GM21390 (cell line): ENCODE measurements around the gene MRM2.

Experiments used
- ATAC-seq: cut with Tn5 transposase; IDR thresholded peaks from one replicate; pipeline ENCODE4 v1.9.1; 2021; ENCODE audit not compliant: unreplicated experiment

MRM2 gene

DNA sequence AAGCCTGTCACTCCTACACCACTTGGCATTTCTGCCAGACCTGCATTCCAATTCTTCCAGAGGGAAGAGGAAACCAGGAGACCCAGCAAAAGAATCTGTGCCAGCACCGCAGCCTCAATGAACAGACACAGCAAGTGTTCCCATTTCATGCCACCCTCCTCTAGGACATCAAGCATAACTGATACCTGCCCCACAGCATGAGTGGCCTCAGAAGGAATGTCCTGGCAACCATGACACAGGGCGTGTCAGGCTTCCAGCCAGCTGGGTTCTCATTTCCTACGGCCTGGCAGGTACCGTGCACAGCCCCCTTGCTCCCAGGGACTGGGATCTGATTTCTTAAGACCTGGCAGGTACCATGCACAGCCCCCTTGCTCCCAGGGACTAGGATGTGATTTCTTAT is 17.1 kb downstream of the MRM2 start:
- no peak for ATAC-seq

DNA sequence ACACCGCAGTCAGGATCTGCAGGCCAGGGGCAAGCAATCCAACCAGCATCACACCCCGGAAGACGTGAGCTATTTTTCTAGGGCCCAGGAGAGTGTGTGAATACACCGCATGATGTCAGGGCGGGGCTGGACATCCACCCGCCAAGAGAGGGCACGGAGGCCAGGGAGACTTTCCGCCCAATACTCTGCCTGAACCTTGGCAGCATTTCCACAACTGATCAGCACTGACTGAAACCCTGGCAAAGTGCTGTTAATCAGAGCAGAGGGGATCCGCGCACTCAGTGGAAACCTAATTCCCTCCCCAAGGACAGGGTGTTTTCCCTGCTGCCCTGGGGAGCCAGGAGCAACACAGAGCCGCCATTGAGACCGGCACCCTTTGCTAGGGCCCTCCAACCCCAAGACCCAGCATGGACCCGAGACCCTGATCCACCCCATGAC is 17.5 kb downstream of the MRM2 start:
- ATAC-seq: no peak

DNA sequence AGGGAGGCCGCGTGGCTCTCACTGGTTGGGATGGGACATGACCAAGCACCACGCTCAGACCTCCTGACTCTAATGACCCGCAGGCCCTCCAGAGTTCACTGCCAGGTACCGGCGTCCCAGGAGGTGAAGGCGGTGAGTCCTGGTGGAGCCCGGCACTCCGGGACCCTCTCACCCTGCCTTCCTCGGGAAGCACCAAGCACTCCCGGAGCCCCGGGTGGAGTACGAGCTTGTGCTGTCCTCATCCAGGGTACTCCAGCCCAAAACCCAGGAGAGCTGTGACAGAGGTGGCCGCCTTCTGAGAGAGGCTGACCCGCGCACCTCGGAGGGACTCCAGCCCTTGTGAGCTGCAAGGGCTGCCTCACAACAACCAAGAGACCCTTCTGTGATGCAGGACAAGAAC is 18.7 kb downstream of the MRM2 start:
- ATAC-seq: no peak

DNA sequence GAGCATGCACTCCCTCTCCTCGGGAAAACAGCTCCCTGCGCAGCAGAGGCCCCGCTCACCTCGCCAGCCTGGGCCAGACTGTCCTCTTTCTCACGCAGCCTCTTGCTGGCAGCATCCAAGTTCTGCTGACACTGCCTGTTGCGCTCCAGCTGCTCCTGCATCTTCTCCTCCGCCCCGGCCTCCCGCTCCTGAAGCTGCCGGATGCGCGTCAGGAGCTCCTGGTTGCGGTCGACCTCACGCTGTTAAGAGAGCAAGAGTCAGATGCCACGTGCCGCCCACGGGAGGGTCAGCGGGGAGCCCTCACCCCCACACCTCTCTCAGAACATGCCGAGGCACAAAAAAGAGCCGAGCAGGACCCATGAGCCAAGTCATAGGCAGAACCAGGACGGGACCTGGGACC is 19.5 kb downstream of the MRM2 start:
- no peak for ATAC-seq

DNA sequence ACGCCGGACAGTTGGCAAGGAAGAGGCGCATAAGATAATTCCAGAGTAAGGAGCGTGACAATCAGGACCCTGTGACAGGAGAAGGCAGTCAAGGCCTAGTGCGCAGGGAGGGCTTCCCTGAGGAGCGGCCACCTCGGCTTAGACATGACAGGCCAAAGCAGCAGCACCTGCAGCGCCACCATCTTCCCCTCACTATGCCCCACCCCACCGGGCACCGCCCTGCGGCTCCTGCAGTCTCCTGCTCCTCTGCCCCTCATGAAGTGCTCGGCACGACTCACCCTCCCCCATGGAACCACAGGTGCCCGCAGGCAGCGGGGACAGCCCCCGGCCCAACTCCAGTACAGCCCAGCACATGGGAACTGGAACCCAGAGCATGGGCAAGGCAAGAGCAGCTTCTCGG is 21.1 kb downstream of the MRM2 start:
- no peak for ATAC-seq

DNA sequence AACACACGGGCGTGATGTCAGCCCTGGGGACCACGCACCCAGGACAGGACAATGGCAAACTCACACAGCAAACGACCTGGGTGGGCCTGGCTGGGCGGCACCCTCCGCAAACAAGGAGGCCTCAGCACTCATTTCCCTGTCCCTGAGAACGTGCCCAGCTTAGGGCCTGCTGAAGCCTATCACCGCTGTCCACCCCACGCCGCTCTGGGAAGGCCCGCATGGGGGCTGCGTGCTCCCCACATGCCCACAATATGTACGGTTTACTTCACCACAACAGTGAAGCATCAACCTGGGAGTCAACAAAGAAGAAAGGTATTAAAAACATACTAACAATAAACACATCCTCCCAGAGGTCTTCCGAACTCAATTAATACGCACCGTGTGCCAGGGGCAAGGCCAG is 21.5 kb downstream of the MRM2 start:
- ATAC-seq: no peak

DNA sequence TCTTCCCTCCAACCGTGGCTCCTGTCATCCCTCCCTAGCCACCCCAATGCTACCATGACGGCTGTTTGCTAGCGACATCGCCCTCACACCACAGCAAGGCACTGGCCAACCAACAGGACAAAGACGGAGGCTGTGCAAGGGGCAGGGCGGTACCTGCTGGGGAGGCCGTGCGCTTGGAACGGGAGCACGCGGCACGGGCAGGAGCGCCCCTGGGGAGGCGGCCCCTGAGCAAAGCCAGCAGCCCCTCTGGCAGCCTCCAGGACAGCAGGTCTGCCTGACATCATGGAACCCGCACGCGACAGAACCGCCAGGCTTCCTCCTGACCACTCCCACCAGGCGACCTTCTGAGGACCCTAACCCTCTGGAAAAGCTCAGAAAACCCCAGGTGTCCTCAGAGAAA is 22.0 kb downstream of the MRM2 start:
- ATAC-seq: no peak

DNA sequence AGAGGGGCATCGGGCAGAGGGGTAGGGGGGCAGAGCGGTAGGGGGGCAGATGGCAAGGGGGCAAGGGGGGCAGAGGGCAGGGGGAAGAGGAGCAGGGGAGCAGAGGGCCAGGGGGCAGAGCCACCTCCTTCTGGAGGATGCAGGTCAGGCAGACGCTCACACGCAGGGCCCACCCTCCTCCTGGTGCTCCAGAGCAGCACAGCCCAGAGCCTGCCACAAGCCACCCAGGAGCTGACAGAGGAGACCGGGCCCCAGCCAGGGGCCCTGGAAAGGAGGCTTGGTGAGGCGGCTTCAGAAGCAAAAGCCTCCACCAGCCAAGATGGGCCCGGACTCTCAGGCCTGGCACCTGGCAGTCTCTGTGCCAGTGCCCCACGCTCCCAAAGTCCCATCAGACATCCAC is 22.4 kb downstream of the MRM2 start:
- ATAC-seq: no peak

DNA sequence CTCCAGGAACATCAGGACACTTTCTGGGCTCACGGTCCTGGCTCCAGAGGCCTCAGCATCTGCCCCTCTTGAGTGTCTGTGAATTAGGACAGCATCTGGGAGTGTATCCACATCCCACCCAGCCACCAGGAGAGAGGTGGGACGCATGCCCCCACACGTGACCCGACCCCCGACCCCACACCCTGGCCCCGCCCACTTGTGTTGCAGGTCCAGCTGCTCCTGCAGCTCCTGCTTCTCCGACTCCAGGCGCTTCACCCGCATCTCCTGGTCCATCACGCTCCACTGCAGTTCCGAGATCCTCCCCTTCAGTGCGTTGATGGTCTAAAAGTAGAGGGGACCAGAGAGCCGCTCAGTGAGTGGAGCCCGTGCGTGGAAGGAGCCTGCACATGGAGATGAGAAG is 22.9 kb downstream of the MRM2 start:
- ATAC-seq: no peak

DNA sequence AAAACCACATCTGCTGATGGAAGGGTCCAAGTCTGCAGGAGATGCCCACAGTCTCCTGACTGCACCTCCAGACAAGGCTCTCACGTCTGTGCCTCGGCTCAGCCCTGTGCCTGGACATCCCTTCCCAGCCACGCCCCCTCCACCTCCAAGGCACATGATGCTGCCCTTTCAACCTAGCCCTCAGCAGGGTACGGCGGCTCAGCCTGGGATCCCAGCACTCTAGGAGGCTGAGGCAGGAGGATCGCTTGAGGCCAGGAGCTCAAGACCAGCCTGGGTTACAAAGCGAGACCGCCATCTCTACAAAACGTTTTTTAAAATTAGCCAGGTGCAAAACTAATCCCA is 23.6 kb downstream of the MRM2 start:
- ATAC-seq: no peak

DNA sequence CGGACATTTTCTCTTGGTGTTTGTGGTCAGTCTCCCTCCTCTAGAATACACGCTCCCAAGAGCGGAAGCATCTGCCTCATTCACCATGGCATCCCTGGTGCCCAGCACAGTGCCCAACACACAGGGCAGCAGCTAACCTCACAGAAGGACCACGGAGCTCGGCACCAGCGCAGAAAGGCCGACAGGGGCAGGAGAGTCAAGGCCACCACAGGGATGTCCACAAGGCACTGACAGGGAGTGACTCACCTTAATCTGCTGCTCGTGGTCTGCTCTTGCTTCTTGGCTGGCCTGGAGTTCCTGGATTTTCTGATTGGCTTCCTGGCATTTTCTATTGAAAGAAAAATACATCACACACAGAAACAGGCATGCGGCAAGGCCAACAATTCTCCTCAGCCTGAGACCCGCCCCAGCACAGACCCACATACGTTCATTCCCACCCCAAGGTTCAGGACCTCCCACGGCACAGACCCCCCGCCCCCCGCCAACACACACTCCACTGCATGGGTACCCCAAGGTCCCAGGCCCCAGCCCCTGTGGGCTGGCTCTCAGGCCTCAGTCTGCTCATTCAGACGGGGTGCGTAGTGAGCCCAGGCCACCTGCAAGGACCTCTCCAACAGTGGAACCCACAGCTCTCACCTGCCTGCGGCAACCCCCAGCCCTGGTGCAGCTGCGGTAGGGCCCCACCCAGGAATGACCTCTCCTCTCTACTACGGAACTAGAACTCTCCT is 24.1 kb downstream of the MRM2 start:
- ATAC-seq: no peak

DNA sequence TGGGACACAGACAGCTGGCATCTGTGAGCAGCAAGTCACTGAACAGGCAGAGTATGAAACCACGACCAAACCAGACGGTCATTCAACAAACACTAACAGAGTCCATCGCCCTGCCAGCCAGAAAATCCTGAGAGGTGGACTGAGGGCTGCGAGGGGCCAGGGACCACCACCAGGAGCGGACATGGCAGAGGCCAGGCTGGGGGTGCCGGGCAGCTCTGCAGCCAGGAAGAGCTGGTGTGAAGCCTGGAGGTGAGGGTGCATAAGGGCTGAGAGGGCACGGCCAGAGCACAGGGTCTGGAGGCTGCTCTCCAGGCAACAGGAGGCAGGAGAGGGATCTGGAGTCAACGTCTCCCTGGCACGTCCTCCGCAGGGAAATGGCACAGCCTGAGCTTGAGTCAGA is 24.8 kb downstream of the MRM2 start:
- ATAC-seq: no peak

DNA sequence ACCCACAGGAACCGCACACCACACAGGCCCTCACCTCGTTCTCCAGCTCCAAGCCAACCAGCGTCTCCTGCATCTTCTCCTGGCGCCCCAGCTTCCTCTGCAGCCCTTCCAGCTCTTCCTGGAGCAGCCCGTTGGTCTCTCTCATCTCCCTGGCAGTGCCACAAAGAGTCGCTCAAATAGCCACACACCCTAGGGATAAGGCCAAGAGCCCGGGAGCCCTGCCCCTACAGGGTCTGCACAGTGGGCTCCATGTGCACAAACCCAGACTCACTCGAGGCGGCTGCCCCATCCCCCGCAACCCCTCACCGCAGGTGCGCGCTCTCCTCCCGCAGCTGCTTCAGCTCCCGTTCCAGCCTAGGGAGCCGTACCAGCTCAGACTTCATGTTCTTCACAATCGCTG is 26.2 kb downstream of the MRM2 start:
- ATAC-seq: no peak

DNA sequence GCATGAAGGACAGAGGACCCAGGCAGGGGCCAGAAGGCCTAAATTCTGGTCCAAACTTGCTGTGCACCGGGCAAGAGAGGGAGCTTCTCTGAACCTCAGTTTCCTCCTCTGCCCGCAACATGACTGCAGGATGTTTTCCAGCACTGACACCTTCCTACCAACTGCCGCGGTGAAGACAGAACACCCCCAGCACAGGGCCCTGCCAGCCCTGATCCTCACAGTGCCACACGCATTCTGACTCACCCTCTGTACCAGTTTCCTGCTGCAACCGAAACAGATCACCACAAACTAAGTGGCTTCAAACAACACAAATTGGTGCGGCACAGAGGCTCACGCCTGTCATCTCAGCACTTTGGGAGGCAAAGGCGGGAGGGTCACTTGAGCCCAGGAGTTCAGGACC is 27.4 kb downstream of the MRM2 start:
- ATAC-seq: no peak

DNA sequence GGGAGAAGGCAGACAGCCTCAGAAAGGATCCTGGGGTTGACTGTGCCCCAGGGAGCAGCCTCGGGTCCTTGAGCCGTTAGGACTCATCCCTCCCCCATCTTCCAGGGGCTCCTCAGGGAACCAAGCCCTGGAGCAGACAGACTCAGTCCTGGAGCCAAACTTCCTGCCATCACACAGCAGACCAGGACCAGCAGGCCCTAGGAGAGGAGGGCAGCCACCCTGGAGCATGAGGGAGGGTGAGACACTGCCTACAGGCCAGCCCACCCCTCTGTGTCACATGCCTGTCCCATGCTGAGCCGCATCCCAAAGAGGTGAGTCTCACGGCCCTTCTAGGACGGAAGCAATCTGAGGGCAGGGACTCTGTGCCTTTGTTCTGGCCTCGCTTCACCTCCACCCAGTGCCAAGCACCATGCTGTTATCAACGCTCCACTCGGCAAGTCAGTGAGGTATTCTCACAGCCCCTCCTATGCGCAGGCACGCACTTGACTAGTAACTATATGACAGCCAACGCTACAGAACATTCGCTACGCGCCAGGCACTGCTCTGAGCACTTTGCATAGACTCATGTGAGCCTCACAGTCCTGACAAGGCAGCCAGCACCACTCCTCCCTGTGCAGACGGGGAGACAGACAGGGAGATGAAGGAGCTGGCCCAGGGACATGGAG is 28.3 kb downstream of the MRM2 start:
- no peak for ATAC-seq

DNA sequence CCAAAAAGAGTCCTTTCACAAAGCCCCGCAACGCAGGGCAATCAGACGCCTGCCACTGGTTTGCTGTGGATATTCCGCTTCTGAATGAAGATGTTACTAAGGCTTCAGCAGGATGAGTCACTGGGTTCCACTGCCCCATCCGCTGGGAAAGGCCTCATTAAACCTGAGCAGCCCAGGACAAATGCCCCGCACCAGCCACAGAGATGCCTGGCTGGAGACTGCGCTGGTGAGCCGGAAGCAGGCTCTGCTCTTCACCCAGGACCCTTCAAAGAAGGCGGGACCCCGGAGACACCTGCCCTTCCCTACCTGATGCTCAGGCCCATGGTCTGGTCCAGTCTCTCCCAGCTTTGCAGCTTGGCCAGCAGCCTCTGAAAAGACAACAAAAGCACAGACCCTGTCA is 29.1 kb downstream of the MRM2 start:
- no peak for ATAC-seq

DNA sequence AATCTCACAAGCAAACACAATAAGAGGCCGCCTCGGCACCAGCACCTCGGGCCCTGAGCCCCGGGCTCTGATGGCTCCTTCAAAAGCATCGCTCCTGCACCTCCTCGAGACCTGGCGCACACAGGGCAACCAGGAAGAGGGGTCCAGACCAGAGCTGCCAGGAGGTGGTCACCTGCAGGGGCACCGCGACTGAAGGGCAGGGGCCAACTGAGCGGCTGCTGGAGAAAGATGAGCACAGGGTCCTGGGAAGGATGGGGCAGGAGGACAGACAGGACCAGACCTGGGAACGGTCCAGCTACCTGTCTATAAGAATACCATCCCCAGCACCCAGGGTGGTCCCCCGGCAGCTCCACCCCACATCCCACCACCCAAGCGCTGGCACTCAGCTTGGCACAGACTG is 30.1 kb downstream of the MRM2 start:
- ATAC-seq: no peak

DNA sequence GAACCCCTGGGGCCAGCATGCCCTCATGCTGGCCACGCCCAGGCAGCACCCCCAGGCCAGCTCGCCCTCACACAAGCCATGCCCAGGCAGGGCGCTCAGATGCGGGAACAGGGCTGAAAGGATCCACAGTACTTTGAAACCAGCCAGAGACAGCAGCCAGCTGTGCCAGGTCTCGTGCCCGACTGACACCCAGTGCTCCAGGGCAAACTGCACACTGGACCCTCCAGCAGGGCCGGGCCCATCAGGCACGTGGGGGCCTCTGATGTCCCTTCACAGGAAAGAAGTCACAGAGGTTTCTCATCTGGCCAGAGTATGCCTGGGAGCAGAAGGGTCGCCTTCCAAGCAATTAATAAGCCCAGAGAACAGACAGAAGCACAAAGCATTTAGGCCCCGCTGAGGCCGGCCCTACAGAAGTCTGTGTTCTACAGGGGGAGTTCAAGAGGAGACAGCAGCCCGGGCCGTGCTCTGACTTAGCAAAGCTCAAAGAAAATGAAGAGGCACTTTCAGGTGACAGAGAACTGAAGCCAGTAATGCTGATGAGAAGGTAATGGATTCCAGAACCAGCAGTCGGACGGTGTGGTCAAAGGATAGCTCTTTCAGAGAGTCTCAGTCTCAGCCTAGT is 30.6 kb downstream of the MRM2 start:
- ATAC-seq: no peak

DNA sequence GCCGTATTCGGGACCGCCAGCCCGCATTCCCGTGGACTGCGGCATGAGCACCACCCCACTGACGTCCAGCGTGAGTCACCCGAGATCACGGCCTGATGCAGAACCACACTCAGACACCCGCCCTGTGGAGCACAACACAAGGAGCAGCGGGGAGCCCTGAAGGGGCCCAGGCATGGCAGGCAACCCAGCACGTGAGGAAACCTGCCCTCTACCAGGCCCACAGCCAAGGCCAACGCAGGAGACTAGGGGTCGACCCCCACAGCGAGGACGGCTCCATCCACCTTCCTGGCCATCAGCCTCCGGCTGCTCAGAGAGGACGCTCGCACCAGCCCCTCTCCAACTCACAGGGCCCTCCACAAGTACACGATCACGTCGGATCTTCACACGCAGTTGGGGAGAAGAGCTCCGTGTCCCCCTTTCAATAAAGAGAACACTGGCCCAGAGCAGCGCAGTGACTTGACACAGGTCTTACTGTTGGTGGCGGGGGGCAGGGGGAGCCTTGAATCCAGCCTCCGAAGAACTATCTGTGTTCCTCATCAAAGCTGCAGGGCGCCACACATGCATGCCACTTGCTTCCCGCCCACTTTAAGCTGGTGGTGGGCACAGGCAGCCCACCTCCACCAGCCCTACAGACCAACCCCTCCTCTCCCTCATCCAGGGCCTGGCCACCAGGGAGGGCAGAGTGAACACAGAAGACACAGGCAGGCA is 31.3 kb downstream of the MRM2 start:
- no peak for ATAC-seq

DNA sequence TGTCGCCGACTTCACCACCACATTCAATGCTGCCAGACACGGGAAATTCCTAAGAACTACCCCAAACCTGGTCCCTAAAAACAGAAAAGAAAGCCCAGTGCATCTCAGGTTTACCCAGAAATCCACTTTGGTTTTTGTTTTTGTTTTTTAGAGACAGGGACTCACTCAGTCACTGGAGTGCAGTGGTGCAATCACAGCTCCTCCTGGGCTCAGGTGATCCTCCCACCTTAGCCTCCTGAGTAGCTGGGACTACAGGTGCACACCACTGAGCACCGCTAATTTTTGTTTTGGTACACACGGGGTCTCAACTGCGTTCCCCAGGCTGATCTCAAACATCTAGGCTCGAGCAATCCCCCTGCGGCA is 32.1 kb downstream of the MRM2 start:
- peak; percentile 28 for ATAC-seq

DNA sequence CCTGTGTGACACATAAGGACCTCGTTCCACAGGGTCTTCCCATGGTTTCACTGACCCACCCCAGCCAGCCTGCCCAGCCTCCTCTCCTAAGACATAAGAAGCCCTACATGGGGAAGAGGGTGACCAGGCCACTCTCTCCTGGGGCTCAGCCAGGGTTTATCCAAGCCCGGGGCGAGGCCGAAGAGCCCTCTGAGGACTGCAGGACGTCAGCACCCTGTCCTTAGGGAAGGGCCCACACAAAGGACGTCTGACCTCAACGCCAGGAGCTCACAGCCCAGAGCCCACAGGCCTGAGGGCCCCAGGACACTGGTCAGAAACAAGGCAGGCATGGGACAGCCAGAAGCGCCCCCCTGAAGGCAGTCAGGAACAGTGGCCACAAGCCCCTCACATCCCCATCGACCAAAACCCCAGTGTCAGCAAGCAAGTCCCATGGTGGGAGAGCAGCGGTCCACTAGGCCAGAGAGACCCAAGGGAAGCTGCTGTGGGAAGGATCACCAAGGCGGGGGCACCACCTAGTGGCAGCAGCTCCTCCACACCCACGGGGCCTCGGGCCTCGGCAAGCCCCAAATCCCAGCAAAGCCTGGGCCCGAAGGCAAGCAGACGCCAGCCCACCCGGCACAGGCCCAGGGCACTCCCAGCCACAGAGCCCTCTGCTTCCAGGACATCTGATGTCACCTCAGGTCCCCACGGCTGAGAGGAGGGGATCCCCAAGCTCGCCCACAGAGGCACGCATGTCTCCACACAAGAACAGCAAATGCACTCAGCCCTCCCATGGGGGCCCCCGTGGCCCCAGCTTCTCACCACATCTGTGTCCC is 32.7 kb downstream of the MRM2 start:
- ATAC-seq: peak; percentile 59
